HepG2 (cell line): ENCODE data around the gene AGXT. TPM values are rescaled to one million over a fixed set of nuclear protein-coding genes. Genes with fewer than 3 reads are reported as not detected.
A peak's percentile ranks its signal among the peaks of the same experiment; 100 is the strongest.

ENCODE experiments used
- AKAP8 ChIP-seq: sonication (generic); formaldehyde crosslinking; IDR thresholded peaks from 2 replicates; pipeline ENCODE4 v1.5.1; 2020; ENCODE audit warnings: mild to moderate bottlenecking, missing genetic modification reagents
- CENPT ChIP-seq: sonication (generic); formaldehyde crosslinking; IDR thresholded peaks from 2 replicates; pipeline ENCODE4 v1.8.0; 2022; ENCODE audit warnings: low read depth, mild to moderate bottlenecking, moderate library complexity, missing genetic modification reagents
- LCORL ChIP-seq, 2 experiments: fragments of 450-650 bp in 1 of 2; sonication (generic) in 1 of 2; formaldehyde crosslinking in 1 of 2; IDR thresholded peaks; 2 replicates each; pipeline versions ENCODE4 v1.5.0 to v1.6.1; 2017 to 2020; ENCODE audit warnings: antibody characterized with exemption in 1 of 2, missing genetic modification reagents in 1 of 2
- MTF1 ChIP-seq: sonication (generic); formaldehyde crosslinking; IDR thresholded peaks from 2 replicates; pipeline ENCODE4 v1.5.0; 2020; ENCODE audit warnings: missing genetic modification reagents
- MXD4 ChIP-seq: IDR thresholded peaks from 2 replicates; pipeline ENCODE4 v1.6.1; 2016; ENCODE audit warnings: mild to moderate bottlenecking, missing biosample characterization, missing genetic modification reagents
- ONECUT2 ChIP-seq: sonication (generic); formaldehyde crosslinking; IDR thresholded peaks from 2 replicates; pipeline ENCODE4 v1.4.0; 2020; ENCODE audit warnings: missing genetic modification reagents
- POGZ ChIP-seq: sonication (generic); formaldehyde crosslinking; IDR thresholded peaks from 2 replicates; pipeline ENCODE4 v1.4.0; 2020; ENCODE audit warnings: mild to moderate bottlenecking, missing genetic modification reagents
- SP1 ChIP-seq, 2 experiments: fragments of 450-650 bp in 1 of 2; sonication (generic) in 1 of 2; formaldehyde crosslinking in 1 of 2; IDR thresholded peaks; 2 replicates each; pipeline versions ENCODE4 v1.4.0 to v1.6.1; 2016 to 2020; ENCODE audit warnings: missing genetic modification reagents in 1 of 2
- TGIF2 ChIP-seq: IDR thresholded peaks from 2 replicates; pipeline ENCODE4 v1.6.1; 2016; ENCODE audit warnings: control low read depth, missing compliant biosample characterization
- ZBTB8A ChIP-seq: sonication (generic); formaldehyde crosslinking; IDR thresholded peaks from 2 replicates; pipeline ENCODE4 v1.4.0; 2020; ENCODE audit warnings: mild to moderate bottlenecking, low read depth, missing genetic modification reagents, borderline replicate concordance
- ZNF235 ChIP-seq: sonication (generic); formaldehyde crosslinking; IDR thresholded peaks from 2 replicates; pipeline ENCODE4 v1.8.1; 2023; ENCODE audit warnings: mild to moderate bottlenecking, missing genetic modification reagents, borderline replicate concordance
- ZNF343 ChIP-seq: sonication (generic); formaldehyde crosslinking; IDR thresholded peaks from 2 replicates; pipeline ENCODE4 v1.4.0; 2020; ENCODE audit warnings: mild to moderate bottlenecking, missing genetic modification reagents
- ZNF496 ChIP-seq: sonication (generic); formaldehyde crosslinking; IDR thresholded peaks from 2 replicates; pipeline ENCODE4 v1.8.1; 2023; ENCODE audit warnings: mild to moderate bottlenecking, moderate library complexity, missing genetic modification reagents; ENCODE audit not compliant: insufficient replicate concordance
- ZNF563 ChIP-seq: sonication (generic); formaldehyde crosslinking; IDR thresholded peaks from 2 replicates; pipeline ENCODE4 v1.8.0; 2022; ENCODE audit warnings: mild to moderate bottlenecking, moderate library complexity, missing genetic modification reagents
- ZNF775 ChIP-seq: sonication (generic); formaldehyde crosslinking; IDR thresholded peaks from 2 replicates; pipeline ENCODE4 v1.4.0; 2020; ENCODE audit warnings: missing genetic modification reagents, mild to moderate bottlenecking, moderate library complexity, borderline replicate concordance
- polyA plus RNA-seq, 8 experiments: library from polyadenylated mRNA; depleted of rRNA in 3 of 8; stranded (reverse) in 7 of 8; unstranded in 1 of 8; fragments of >200 nt; fragmentation: Illumina TruSeq in 4 of 8; extraction: Trizol in 4 of 8; gene quantifications; 2 replicates each; pipeline versions ENCODE4 v1.2.1 to v1.2.3, GENCODE V29; 2011 to 2016; ENCODE audit warnings: low read depth in 4 of 8, missing spikeins in 1 of 8, mixed read lengths in 1 of 8; ENCODE audit not compliant: insufficient read depth in 1 of 8
- total RNA-seq, 5 experiments: library from RNA; depleted of rRNA; stranded (reverse); fragments of >200 nt; fragmentation: Illumina TruSeq; extraction: Trizol; gene quantifications; 2 replicates each; pipeline ENCODE4 v1.2.3, GENCODE V29; 2016; ENCODE audit warnings: low read depth in 1 of 5
- TF ChIP-seq, protein P1 (sequence below): IDR thresholded peaks from 2 replicates; pipeline ENCODE4 v1.6.1; 2012; ENCODE audit warnings: low read depth, low read length, improper control_type of control experiment
- TF ChIP-seq, protein P2 (sequence below): sonication (generic); formaldehyde crosslinking; IDR thresholded peaks from 2 replicates; pipeline ENCODE4 v1.4.0; 2020; ENCODE audit warnings: mild to moderate bottlenecking, missing genetic modification reagents
- TF ChIP-seq, protein P3 (sequence below): sonication (generic); formaldehyde crosslinking; IDR thresholded peaks from 2 replicates; pipeline ENCODE4 v1.4.0; 2020; ENCODE audit warnings: mild to moderate bottlenecking, missing genetic modification reagents
- TF ChIP-seq, protein P4 (sequence below): sonication (generic); formaldehyde crosslinking; IDR thresholded peaks from 2 replicates; pipeline ENCODE4 v1.4.0; 2020; ENCODE audit warnings: missing genetic modification reagents, low read depth, mild to moderate bottlenecking, borderline replicate concordance
- TF ChIP-seq, protein P5 (sequence below): sonication (generic); formaldehyde crosslinking; IDR thresholded peaks from 2 replicates; pipeline ENCODE4 v1.4.0; 2020; ENCODE audit warnings: low read depth, missing genetic modification reagents
- TF ChIP-seq, protein P6 (sequence below): IDR thresholded peaks from 2 replicates; pipeline ENCODE4 v1.6.1; 2016; ENCODE audit warnings: mild to moderate bottlenecking, missing biosample characterization, missing genetic modification reagents

Gene AGXT
- total and polyA plus RNA-seq, 2 of the 13 experiments (the other 11 are each of a cell fraction or from before 2014, with no cell fraction given) = 41.9 to 96.1 TPM

DNA sequence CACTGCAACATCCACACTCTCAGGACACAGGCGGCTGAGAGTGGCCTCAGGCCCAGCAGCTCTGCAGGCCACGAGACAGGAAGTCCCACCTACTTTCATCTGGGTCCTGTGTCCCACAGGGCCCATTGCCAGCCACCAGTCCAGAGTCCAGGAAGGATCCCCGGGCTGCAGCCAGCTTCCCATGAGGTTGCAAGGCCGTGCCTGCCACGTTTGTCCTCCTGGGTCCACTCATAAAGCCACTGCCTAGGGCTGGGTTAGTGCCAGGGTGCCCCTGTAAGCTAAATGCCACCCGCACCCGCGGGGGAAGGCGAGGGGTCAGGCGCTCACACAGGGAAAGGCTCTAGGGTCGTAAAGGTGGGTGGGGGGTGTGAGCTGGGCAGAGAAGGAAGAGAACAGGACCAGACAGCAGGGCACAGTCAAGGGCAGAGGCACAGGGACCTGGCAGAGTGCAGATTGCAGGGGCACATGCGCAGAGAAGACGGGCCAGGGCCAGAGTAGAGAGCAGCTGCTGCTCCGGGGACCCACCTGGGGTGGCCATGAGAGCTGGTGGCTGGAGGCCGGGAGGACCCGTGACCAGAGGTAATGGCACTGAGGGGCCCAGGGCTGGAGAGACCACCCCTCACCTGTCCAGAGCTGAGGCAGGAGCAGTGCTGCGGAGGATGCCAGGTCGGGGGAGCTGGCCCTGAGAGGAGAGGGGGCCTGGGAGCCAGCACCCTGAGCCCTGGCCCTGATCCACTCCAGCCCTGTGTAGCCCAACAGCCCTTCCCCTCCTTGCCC, 8.0 kb downstream of the AGXT start (continued):
- TF ChIP-seq ZNF343 (CRISPR knock-in tag) (peak; percentile 97), AKAP8 (CRISPR knock-in tag) (no peak; the same call in 1 of the 2 replicates), ZNF775 (no peak), MXD4 (CRISPR knock-in tag) (peak; percentile 86), ZNF563 (peak; percentile 79), MTF1 (CRISPR knock-in tag) (no peak), POGZ (CRISPR knock-in tag) (peak; percentile 81), TGIF2 (peak; percentile 59; the same call in 1 of the 2 replicates), ZNF235 (CRISPR knock-in tag) (peak; percentile 85; the same call in 1 of the 2 replicates), ZNF496 (no peak), SP1 (IDR thresholded peaks at IDR 0.05) (no peak), SP1 (CRISPR knock-in tag; IDR thresholded peaks at IDR 0.05) (no peak; the same call in 1 of the 2 replicates), CENPT (CRISPR knock-in tag) (no peak; the same call in 1 of the 2 replicates), ZBTB8A (CRISPR knock-in tag) (no peak), ONECUT2 (CRISPR knock-in tag) (no peak), LCORL (IDR thresholded peaks at IDR 0.05) (no peak), LCORL (CRISPR knock-in tag; IDR thresholded peaks at IDR 0.05) (peak; percentile 97)
- TF ChIP-seq, protein P1, sequence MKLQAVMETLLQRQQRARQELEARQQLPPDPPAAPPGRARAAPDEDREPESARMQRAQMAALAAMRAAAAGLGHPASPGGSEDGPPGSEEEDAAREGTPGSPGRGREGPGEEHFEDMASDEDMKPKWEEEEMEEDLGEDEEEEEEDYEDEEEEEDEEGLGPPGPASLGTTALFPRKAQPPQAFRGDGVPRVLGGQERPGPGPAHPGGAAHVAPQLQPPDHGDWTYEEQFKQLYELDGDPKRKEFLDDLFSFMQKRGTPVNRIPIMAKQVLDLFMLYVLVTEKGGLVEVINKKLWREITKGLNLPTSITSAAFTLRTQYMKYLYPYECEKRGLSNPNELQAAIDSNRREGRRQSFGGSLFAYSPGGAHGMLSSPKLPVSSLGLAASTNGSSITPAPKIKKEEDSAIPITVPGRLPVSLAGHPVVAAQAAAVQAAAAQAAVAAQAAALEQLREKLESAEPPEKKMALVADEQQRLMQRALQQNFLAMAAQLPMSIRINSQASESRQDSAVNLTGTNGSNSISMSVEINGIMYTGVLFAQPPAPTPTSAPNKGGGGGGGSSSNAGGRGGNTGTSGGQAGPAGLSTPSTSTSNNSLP = no peak
- TF ChIP-seq, protein P2, sequence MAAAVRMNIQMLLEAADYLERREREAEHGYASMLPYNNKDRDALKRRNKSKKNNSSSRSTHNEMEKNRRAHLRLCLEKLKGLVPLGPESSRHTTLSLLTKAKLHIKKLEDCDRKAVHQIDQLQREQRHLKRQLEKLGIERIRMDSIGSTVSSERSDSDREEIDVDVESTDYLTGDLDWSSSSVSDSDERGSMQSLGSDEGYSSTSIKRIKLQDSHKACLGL (CRISPR knock-in tag) = no peak; the same call in none of the 2 replicates
- TF ChIP-seq, protein P3, sequence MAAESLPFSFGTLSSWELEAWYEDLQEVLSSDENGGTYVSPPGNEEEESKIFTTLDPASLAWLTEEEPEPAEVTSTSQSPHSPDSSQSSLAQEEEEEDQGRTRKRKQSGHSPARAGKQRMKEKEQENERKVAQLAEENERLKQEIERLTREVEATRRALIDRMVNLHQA (CRISPR knock-in tag) = no peak
- TF ChIP-seq, protein P4, sequence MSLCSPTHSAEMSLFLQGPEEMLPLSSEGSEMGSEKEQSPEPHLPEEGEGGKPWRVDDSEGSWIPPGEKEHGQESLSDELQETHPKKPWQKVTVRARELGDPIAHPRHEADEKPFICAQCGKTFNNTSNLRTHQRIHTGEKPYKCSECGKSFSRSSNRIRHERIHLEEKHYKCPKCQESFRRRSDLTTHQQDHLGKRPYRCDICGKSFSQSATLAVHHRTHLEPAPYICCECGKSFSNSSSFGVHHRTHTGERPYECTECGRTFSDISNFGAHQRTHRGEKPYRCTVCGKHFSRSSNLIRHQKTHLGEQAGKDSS (CRISPR knock-in tag) = peak; percentile 98
- TF ChIP-seq, protein P5, sequence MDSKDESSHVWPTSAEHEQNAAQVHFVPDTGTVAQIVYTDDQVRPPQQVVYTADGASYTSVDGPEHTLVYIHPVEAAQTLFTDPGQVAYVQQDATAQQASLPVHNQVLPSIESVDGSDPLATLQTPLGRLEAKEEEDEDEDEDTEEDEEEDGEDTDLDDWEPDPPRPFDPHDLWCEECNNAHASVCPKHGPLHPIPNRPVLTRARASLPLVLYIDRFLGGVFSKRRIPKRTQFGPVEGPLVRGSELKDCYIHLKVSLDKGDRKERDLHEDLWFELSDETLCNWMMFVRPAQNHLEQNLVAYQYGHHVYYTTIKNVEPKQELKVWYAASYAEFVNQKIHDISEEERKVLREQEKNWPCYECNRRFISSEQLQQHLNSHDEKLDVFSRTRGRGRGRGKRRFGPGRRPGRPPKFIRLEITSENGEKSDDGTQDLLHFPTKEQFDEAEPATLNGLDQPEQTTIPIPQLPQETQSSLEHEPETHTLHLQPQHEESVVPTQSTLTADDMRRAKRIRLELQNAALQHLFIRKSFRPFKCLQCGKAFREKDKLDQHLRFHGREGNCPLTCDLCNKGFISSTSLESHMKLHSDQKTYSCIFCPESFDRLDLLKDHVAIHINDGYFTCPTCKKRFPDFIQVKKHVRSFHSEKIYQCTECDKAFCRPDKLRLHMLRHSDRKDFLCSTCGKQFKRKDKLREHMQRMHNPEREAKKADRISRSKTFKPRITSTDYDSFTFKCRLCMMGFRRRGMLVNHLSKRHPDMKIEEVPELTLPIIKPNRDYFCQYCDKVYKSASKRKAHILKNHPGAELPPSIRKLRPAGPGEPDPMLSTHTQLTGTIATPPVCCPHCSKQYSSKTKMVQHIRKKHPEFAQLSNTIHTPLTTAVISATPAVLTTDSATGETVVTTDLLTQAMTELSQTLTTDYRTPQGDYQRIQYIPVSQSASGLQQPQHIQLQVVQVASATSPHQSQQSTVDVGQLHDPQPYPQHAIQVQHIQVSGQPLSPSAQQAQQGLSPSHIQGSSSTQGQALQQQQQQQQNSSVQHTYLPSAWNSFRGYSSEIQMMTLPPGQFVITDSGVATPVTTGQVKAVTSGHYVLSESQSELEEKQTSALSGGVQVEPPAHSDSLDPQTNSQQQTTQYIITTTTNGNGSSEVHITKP (CRISPR knock-in tag) = peak; percentile 53; the same call in 1 of the 2 replicates
- TF ChIP-seq, protein P6, sequence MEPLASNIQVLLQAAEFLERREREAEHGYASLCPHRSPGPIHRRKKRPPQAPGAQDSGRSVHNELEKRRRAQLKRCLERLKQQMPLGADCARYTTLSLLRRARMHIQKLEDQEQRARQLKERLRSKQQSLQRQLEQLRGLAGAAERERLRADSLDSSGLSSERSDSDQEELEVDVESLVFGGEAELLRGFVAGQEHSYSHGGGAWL (CRISPR knock-in tag) = peak; percentile 75; the same call in 1 of the 2 replicates
